IPS DF 4.7 (cell line): ENCODE measurements around the gene STON2.
"Not testable (repeated sequence)": the region's sequence is repeated elsewhere in the genome, so short reads cannot be mapped to it uniquely, and the experiment has no call there.

ENCODE experiments used
- DNase-seq: peaks from one replicate; pipeline ENCODE4 v3.0.0-alpha.2; 2013; ENCODE audit warnings: low spot score; ENCODE audit errors: extremely low read depth

Gene STON2

GRCh38 chr14:81400202-81400678, at the start of gene STON2:
Gene STON2 (minus strand): TSS chr14:81400324. CDS start chr14:81398382, 1,942 bp downstream.
- no peak for DNase-seq

- no peak for DNase-seq
These were observed 49.5 kb upstream of the STON2 start for GRCh38 chr14:81449576-81449975.

- DNase-seq = no peak
These were observed 49.0 kb upstream of the STON2 start for GRCh38 chr14:81449114-81449513.

- DNase-seq = no peak
These were observed 47.1 kb upstream of the STON2 start for GRCh38 chr14:81447021-81447764.

GRCh38 chr14:81446279-81447007, 46.3 kb upstream of the STON2 start:
- DNase-seq = no peak

GRCh38 chr14:81441626-81442134, 41.6 kb upstream of the STON2 start:
- DNase-seq = no peak

GRCh38 chr14:81440041-81440440, 39.9 kb upstream of the STON2 start:
- no peak for DNase-seq

GRCh38 chr14:81437244-81437643, 37.1 kb upstream of the STON2 start:
- no peak for DNase-seq

GRCh38 chr14:81436296-81437138, 36.4 kb upstream of the STON2 start:
- DNase-seq = no peak

GRCh38 chr14:81435391-81436295, 35.5 kb upstream of the STON2 start:
- no peak for DNase-seq

GRCh38 chr14:81435048-81435390, 34.9 kb upstream of the STON2 start:
- no peak for DNase-seq

- DNase-seq = no peak
These were observed 34.1 kb upstream of the STON2 start for GRCh38 chr14:81434230-81434629.

GRCh38 chr14:81433378-81433777, 33.3 kb upstream of the STON2 start:
- DNase-seq = no peak

GRCh38 chr14:81432219-81432661, 32.1 kb upstream of the STON2 start:
- DNase-seq = no peak

GRCh38 chr14:81430235-81430634, 30.1 kb upstream of the STON2 start:
- DNase-seq = no peak

- not testable (repeated sequence) for DNase-seq
These were observed 29.6 kb upstream of the STON2 start for GRCh38 chr14:81429749-81430148.

GRCh38 chr14:81429028-81429427, 28.9 kb upstream of the STON2 start:
- DNase-seq = no peak

- no peak for DNase-seq
These were observed 27.4 kb upstream of the STON2 start for GRCh38 chr14:81427348-81428058.

GRCh38 chr14:81423504-81423903, 23.4 kb upstream of the STON2 start:
- DNase-seq = no peak
